ENCODE results near the gene EXOC4. TPM values are rescaled to one million over a fixed set of nuclear protein-coding genes. Genes with fewer than 3 reads are reported as not detected.

Gene EXOC4
- total RNA-seq, 3 donors from 2014 or later, result 63.9 to 90.2 (median 89.5) TPM

- Histone ChIP-seq H3K9me3 (no peaks in the 10 kb centered on the region), H3K4me3 (no peak overlapping the region), H3K36me3 (ENCODE audit: low read depth) (no peaks in the 10 kb centered on the region), H3K4me1 (ENCODE audit: low read depth) (no peaks in the 10 kb centered on the region)
- no peak for TF ChIP-seq CTCF (IDR thresholded peaks at IDR 0.05)
- intact Hi-C loops (cut with DNase I, micrococcal nuclease), result no loop called here
- ATAC-seq (no peak), DNase-seq (no peak)
Observed at GRCh38 chr7:133510326-133511055, 257.6 kb downstream of the EXOC4 start.

GRCh38 chr7:133511252-133511651 is 258.4 kb downstream of the EXOC4 start:
- DNase-seq (no peak), ATAC-seq (no peak)
- Histone ChIP-seq H3K4me3 (no peak overlapping the region), H3K36me3 (ENCODE audit: low read depth) (no peaks in the 10 kb centered on the region), H3K9me3 (no peaks in the 10 kb centered on the region), H3K4me1 (ENCODE audit: low read depth) (no peaks in the 10 kb centered on the region)
- intact Hi-C loops (cut with DNase I, micrococcal nuclease), result no loop called here
- TF ChIP-seq CTCF (IDR thresholded peaks at IDR 0.05), result no peak

- no peak for ATAC-seq
- no peak overlapping the region for H3K4me3 ChIP-seq
- no peaks in the 10 kb centered on the region for H3K4me1 ChIP-seq (ENCODE audit: low read depth)
- intact Hi-C loops (cut with DNase I, micrococcal nuclease), result no loop called here
- no peaks in the 10 kb centered on the region for H3K36me3 ChIP-seq (ENCODE audit: low read depth)
- no peak for TF ChIP-seq CTCF (IDR thresholded peaks at IDR 0.05)
- DNase-seq, result no peak
- H3K9me3 ChIP-seq, result no peaks in the 10 kb centered on the region
Observed at GRCh38 chr7:133511708-133512107, 258.8 kb downstream of the EXOC4 start.

DNA sequence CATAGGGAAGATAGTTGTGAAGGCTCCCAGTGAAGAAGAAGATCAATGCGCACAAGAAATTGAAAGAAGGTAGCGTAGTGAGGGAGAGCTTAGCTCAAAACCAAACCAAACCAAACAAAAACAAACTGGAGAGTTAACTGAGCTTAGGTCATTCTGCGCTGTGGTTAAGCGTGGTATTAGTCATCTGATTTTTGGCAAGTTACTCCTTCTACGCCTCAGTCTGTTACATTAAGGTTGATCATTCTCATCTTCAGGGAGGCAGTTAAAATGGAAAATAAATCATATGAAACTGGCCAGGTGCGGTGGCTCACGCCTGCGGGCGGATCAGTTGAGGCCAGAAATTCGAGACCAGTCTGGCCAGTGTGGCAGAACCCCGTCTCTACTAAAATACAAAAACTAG is 259.7 kb downstream of the EXOC4 start:
- no peak for TF ChIP-seq CTCF (IDR thresholded peaks at IDR 0.05)
- H3K9me3 ChIP-seq, result no peaks in the 10 kb centered on the region
- ATAC-seq (no peak), DNase-seq (peak in 1 of 3 donors; percentile 20)
- intact Hi-C loops (cut with DNase I, micrococcal nuclease), result no loop called here
- H3K36me3 ChIP-seq (ENCODE audit: low read depth), result no peaks in the 10 kb centered on the region
- H3K4me3 ChIP-seq, result no peak overlapping the region
- H3K4me1 ChIP-seq (ENCODE audit: low read depth), result no peaks in the 10 kb centered on the region

DNA sequence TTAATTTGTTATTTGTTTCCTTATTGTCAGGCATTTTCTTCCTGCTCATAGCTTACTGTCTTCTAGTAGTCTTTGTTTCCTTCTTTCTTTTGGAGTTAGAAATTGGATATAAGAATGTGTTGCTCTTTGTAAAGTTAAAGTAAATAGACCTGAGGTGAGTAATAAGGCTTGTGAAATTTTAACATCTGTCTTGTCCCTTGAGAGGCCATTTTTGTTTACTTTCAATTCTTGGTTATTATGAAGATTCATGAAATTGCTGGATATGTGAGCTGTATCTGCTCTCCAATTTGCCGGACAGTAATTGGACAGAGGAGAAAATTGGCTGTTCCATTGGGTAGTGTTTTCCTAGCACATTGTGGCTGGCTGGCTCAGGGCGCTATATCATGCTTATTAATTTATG is 260.7 kb downstream of the EXOC4 start:
- no peaks in the 10 kb centered on the region for H3K4me1 ChIP-seq (ENCODE audit: low read depth)
- DNase-seq (no peak), ATAC-seq (no peak)
- intact Hi-C loops (cut with DNase I, micrococcal nuclease), result no loop called here
- no peak overlapping the region for H3K4me3 ChIP-seq
- H3K9me3 ChIP-seq, result no peaks in the 10 kb centered on the region
- no peaks in the 10 kb centered on the region for H3K36me3 ChIP-seq (ENCODE audit: low read depth)
- no peak for TF ChIP-seq CTCF (IDR thresholded peaks at IDR 0.05)

- no peaks in the 10 kb centered on the region for H3K9me3 ChIP-seq
- TF ChIP-seq CTCF (IDR thresholded peaks at IDR 0.05), result no peak
- intact Hi-C loops (cut with DNase I, micrococcal nuclease), result no loop called here
- no peak for DNase-seq
- no peak for ATAC-seq
- no peaks in the 10 kb centered on the region for H3K4me1 ChIP-seq (ENCODE audit: low read depth)
- no peak overlapping the region for H3K4me3 ChIP-seq
- H3K36me3 ChIP-seq (ENCODE audit: low read depth), result no peaks in the 10 kb centered on the region
Observed at GRCh38 chr7:133514551-133514950, 261.7 kb downstream of the EXOC4 start.

Data from mucosa of descending colon (tissue), 3 donors.